GM19438 (cell line): ENCODE results near the gene RIPPLY2.
"Not testable (repeated sequence)": the region's sequence is repeated elsewhere in the genome, so short reads cannot be mapped to it uniquely, and the experiment has no call there.

Experiments
- ATAC-seq: cut with Tn5 transposase; IDR thresholded peaks from one replicate; pipeline ENCODE4 v1.9.1; 2021; ENCODE audit warnings: low read depth; ENCODE audit not compliant: unreplicated experiment

RIPPLY2 gene

GRCh38 chr6:83893024-83893423 is 39.9 kb downstream of the RIPPLY2 start:
- no peak for ATAC-seq

GRCh38 chr6:83897094-83897493 is 43.9 kb downstream of the RIPPLY2 start:
- not testable (repeated sequence) for ATAC-seq

DNA sequence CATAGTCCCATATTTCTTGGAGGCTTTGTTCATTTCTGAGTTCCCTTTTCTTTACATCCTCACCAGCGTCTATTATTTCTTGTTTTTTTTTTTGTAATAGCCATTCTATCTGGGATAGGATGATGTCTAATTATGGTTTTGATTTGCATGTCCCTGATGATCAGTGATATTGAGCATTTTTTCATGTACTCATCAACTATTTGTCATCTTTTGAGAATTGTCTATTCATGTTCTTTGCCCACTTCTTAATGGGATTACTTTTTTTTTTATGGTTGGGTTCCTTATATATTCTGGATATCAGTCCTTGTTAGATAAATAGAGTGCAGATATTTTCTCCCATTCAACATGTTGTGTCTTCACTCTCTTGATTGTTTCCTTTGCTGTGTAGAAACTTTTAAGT is 48.5 kb downstream of the RIPPLY2 start:
- ATAC-seq: no peak

GRCh38 chr6:83904395-83904794 is 51.2 kb downstream of the RIPPLY2 start:
- no peak for ATAC-seq

DNA sequence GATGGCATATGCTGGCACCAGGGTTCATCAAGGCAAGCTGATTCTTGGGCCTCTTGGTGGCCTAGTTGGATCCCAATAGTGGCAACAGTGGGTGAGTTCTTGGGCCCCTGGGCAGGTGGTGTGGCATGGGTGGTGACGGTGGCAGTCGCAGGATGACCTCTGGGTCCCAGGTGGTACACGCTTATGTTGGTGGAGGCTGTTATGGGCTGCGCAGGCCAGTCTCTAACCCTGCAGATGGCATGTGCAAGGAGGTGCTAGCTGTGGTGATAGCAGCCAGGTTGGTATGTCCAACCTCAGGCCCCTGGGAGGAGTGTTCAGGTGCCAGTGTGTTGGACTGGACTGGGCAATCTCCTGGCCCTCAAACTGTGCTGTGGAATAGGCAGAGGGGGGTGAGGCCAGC is 52.5 kb downstream of the RIPPLY2 start:
- ATAC-seq: no peak
